GM18520 (cell line): Measurements from ENCODE around the gene METTL2B.
A peak's percentile ranks its signal among the peaks of the same experiment; 100 is the strongest.
"Not testable (repeated sequence)": the region's sequence is repeated elsewhere in the genome, so short reads cannot be mapped to it uniquely, and the experiment has no call there.

ENCODE experiments used
- ATAC-seq: cut with Tn5 transposase; IDR thresholded peaks from one replicate; pipeline ENCODE4 v1.9.1; 2021; ENCODE audit not compliant: unreplicated experiment

Gene METTL2B

GRCh38 chr7:128454808-128455542 is 21.6 kb upstream of the METTL2B start:
- ATAC-seq: no peak

GRCh38 chr7:128455543-128456254 is 20.8 kb upstream of the METTL2B start, which contains the start of gene HILPDA:
Gene HILPDA, plus strand, starts transcription at chr7:128455878. Its CDS starts 1,391 bp downstream, at chr7:128457269.
- peak; percentile 68 for ATAC-seq

GRCh38 chr7:128456255-128456725 is 20.3 kb upstream of the METTL2B start:
- no peak for ATAC-seq

GRCh38 chr7:128457385-128457784 is 19.2 kb upstream of the METTL2B start:
- ATAC-seq: not testable (repeated sequence)

GRCh38 chr7:128458956-128459355 is 17.6 kb upstream of the METTL2B start:
- ATAC-seq: peak; percentile 29

GRCh38 chr7:128459394-128459878 is 17.1 kb upstream of the METTL2B start:
- peak; percentile 28 for ATAC-seq

GRCh38 chr7:128462460-128462859 is 14.1 kb upstream of the METTL2B start:
- ATAC-seq: no peak

- ATAC-seq: not testable (repeated sequence)
These were observed 13.2 kb upstream of the METTL2B start for GRCh38 chr7:128463345-128463744.

GRCh38 chr7:128463933-128464332 is 12.6 kb upstream of the METTL2B start:
- ATAC-seq: not testable (repeated sequence)

- ATAC-seq: not testable (repeated sequence)
These were observed 9.7 kb upstream of the METTL2B start for GRCh38 chr7:128466871-128467270.

- not testable (repeated sequence) for ATAC-seq
These were observed 765 bp downstream of the METTL2B start for GRCh38 chr7:128477336-128477690.

GRCh38 chr7:128479082-128479481 is 2.5 kb downstream of the METTL2B start:
- not testable (repeated sequence) for ATAC-seq

GRCh38 chr7:128488134-128488533 is 11.6 kb downstream of the METTL2B start:
- ATAC-seq: not testable (repeated sequence)

GRCh38 chr7:128497405-128497804 is 20.9 kb downstream of the METTL2B start:
- no peak for ATAC-seq

GRCh38 chr7:128505416-128505815 is 28.9 kb downstream of the METTL2B start:
- ATAC-seq: not testable (repeated sequence)

GRCh38 chr7:128506819-128507218 is 30.3 kb downstream of the METTL2B start:
- ATAC-seq: peak; percentile 42

- peak; percentile 27 for ATAC-seq
These were observed 30.9 kb downstream of the METTL2B start for GRCh38 chr7:128507321-128507993.

- ATAC-seq: not testable (repeated sequence)
These were observed 35.1 kb downstream of the METTL2B start for GRCh38 chr7:128511692-128512091.

- ATAC-seq: not testable (repeated sequence)
These were observed 38.7 kb downstream of the METTL2B start for GRCh38 chr7:128515232-128515631.

GRCh38 chr7:128517023-128517422 is 40.5 kb downstream of the METTL2B start:
- ATAC-seq: not testable (repeated sequence)

GRCh38 chr7:128523226-128523931 is 46.8 kb downstream of the METTL2B start:
- not testable (repeated sequence) for ATAC-seq
